GM12801 (cell line): ENCODE results near the gene SLC10A6.

ENCODE experiments used
- TF ChIP-seq, protein P1 (sequence below): IDR thresholded peaks from one replicate; pipeline ENCODE4 v1.5.1; 2011; ENCODE audit warnings: control low read depth; ENCODE audit not compliant: insufficient read length; ENCODE audit errors: extremely low read depth

SLC10A6 gene

DNA sequence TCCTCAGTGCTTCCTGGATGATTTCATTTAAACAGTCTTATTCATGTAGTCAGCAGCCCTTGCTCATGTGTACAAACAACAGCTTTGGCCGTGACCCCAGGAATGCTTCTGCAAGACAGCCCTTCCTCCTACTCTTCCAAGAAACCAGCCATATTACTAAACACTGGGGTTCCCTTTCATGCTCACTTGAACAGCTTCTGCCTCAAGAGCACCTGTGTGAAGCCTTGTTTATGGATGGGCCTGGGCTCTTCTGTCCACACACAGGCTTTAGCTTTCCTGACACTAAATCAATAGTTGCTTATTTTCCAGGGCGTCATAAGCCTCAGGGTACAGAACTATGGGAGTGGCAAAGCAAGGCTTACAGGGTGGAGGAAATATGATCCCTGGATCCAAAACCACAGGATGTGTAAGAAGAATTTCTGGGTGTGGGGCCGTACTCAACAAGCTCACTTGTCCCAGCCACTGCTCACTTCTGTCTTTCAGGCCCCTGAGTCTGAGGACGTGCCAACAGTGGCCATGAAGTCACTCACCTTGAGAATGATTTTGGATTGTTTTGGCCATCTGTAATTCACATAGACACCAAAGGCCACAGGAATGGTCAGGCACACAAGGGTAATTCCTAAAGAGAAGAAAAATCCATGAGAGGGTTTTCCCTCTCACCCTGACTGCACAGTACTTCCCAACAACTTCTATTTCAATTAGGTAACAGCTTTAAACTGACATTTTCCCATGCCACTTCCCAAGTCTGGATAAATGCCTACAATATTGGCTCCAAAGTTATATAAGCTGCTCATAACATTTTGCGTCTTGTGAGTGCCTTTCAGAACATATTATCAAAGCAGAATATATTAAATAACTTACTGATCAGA is 17.7 kb downstream of the SLC10A6 start:
- TF ChIP-seq, protein P1, sequence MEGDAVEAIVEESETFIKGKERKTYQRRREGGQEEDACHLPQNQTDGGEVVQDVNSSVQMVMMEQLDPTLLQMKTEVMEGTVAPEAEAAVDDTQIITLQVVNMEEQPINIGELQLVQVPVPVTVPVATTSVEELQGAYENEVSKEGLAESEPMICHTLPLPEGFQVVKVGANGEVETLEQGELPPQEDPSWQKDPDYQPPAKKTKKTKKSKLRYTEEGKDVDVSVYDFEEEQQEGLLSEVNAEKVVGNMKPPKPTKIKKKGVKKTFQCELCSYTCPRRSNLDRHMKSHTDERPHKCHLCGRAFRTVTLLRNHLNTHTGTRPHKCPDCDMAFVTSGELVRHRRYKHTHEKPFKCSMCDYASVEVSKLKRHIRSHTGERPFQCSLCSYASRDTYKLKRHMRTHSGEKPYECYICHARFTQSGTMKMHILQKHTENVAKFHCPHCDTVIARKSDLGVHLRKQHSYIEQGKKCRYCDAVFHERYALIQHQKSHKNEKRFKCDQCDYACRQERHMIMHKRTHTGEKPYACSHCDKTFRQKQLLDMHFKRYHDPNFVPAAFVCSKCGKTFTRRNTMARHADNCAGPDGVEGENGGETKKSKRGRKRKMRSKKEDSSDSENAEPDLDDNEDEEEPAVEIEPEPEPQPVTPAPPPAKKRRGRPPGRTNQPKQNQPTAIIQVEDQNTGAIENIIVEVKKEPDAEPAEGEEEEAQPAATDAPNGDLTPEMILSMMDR = no peak

DNA sequence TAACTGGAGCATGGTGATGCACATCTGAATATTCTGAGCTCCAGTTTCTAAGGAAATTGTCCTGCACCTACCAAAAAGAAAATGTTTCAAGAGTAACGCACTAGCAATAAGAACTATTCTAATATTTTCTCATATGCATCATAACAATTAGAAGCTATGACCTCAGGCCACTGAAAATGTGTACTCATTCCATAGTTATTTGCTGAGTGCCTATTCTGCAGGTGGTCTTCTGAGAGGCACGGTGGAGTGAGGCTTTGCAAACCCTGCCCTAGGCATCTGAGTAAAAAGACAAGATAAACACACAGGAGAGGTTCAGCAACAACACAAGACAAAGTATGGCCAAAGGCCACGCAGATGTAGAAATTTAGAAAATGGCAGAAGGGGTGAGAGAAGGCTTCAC is 23.7 kb downstream of the SLC10A6 start:
- TF ChIP-seq, protein P1 = no peak

DNA sequence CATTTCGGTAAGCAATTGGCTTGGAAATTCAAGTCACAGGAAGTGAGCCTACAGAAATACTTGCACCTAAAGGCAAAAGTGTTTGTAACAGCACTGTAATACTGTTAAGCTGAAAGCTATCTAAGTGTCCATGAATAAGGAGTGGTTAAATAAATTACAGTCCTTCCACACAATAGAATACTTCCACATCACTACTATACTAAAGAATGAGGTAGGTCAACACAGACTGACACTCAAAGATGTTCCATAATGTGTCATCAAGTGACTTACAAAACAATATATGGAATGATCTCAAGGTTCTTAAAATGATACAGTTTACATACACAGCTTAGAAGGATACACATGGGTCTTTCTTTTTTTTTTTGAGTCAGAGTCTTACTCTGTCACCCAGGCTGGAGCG is 27.0 kb downstream of the SLC10A6 start:
- TF ChIP-seq, protein P1 = no peak

DNA sequence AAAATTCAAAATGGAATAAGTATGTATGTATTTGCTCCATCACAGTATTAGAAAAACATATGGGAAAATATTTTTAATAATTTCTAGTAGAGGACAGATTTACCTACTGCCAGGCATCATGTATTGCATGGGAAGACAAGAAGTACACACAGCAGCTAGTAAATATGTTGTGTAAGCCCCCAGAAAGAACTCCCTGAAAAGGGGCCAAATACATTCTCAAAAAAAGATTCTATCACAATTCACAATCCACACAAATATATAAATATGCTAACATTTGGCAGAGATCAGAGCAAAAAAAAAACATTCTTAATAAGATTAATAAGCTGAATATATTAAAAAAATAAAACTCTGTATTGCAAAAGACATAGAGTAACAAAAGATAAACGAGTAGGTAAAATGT is 28.0 kb downstream of the SLC10A6 start:
- TF ChIP-seq, protein P1 = no peak

DNA sequence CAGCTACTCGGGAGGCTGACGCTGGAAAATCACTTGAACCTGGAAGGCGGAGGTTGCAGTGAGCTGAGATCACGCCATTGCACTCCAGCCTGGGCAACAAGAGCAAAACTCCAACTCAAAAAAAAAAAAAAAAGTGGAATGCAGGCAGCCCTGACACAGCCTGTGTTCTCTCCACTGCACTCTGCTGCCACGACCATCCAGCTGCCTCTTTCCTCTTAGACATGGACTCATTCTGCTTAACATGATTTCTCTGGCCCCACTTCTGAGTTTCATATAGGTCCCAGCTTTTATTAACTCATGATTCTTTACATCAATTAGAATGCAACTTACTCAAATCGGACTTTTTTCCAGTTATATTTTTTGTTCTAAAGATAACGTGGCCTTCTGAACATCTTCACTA is 29.6 kb downstream of the SLC10A6 start:
- TF ChIP-seq, protein P1 = no peak

DNA sequence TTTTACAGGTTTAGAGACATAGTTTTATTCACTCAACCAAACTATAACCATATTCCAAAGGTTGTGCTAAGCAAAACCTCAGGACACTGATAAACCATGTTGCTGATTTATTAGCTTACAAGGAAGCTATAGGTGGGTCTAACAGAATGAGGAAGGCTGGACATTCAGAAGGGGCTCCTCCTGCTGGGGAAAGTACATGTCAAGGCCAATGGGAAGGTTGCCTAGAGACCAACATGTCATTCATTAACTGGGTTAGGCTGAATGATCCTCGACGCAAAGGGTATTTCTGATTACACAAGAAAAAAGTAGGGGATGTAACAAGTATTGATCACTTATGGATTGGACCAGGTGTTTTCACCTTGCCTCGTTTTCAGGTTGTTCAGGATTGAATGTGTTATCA is 30.3 kb downstream of the SLC10A6 start:
- TF ChIP-seq, protein P1 = no peak

DNA sequence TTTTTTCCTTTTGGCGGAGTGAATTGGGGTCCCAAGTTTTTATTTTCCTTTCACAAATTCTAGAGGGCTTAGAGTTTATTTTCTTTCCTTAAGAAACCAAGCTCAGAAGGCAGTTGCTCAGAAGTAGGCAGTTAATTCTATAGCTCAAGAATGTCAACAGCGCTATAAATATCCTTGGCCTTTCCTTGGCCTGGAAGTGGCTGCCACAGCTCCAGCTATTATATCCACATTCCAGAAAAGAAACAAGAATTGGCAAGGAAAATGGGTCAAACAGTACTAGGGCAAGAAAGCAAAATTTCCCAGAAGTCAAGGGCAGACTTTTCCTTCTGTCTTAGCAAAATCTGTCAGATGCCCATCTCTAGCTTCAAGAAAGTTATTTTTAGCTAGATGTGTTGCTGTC is 31.0 kb downstream of the SLC10A6 start:
- TF ChIP-seq, protein P1 = no peak
